HepG2 (cell line): ENCODE measurements around the gene ECE2. TPM values are rescaled to one million over a fixed set of nuclear protein-coding genes. Genes with fewer than 3 reads are reported as not detected.
A peak's percentile ranks its signal among the peaks of the same experiment; 100 is the strongest.

Experiments
- HHEX ChIP-seq: IDR thresholded peaks from 2 replicates; pipeline ENCODE4 v1.6.1; 2016; ENCODE audit warnings: control low read depth
- MXD4 ChIP-seq: IDR thresholded peaks from 2 replicates; pipeline ENCODE4 v1.6.1; 2016; ENCODE audit warnings: mild to moderate bottlenecking, missing biosample characterization, missing genetic modification reagents
- ZFP36 ChIP-seq: fragments of 150-350 bp; IDR thresholded peaks from 2 replicates; pipeline ENCODE4 v1.6.1; 2018; ENCODE audit warnings: borderline replicate concordance, low read length, low read depth; ENCODE audit not compliant: partially characterized antibody
- ZFP41 ChIP-seq: sonication (generic); formaldehyde crosslinking; IDR thresholded peaks from 2 replicates; pipeline ENCODE4 v1.4.0; 2020; ENCODE audit warnings: mild to moderate bottlenecking, missing genetic modification reagents, borderline replicate concordance
- ZNF430 ChIP-seq: sonication (generic); formaldehyde crosslinking; IDR thresholded peaks from 2 replicates; pipeline ENCODE4 v1.9.0; 2021; ENCODE audit warnings: mild to moderate bottlenecking, missing genetic modification reagents
- ZNF547 ChIP-seq: sonication (generic); formaldehyde crosslinking; IDR thresholded peaks from 2 replicates; pipeline ENCODE4 v1.5.1; 2020; ENCODE audit warnings: mild to moderate bottlenecking, missing genetic modification reagents
- ZNF558 ChIP-seq: sonication (generic); formaldehyde crosslinking; IDR thresholded peaks from 2 replicates; pipeline ENCODE4 v1.9.0; 2022; ENCODE audit warnings: mild to moderate bottlenecking, missing genetic modification reagents, borderline replicate concordance
- ZNF7 ChIP-seq: IDR thresholded peaks from 2 replicates; pipeline ENCODE4 v1.6.1; 2016; ENCODE audit warnings: missing biosample characterization, missing genetic modification reagents
- ZNF709 ChIP-seq: sonication (generic); formaldehyde crosslinking; IDR thresholded peaks from 2 replicates; pipeline ENCODE4 v1.5.0; 2020; ENCODE audit warnings: mild to moderate bottlenecking, missing genetic modification reagents
- polyA plus RNA-seq, 8 experiments: library from polyadenylated mRNA; depleted of rRNA in 3 of 8; stranded (reverse) in 7 of 8; unstranded in 1 of 8; fragments of >200 nt; fragmentation: Illumina TruSeq in 4 of 8; extraction: Trizol in 4 of 8; gene quantifications; 2 replicates each; pipeline versions ENCODE4 v1.2.1 to v1.2.3, GENCODE V29; 2011 to 2016; ENCODE audit warnings: low read depth in 4 of 8, missing spikeins in 1 of 8, mixed read lengths in 1 of 8; ENCODE audit not compliant: insufficient read depth in 1 of 8
- total RNA-seq, 5 experiments: library from RNA; depleted of rRNA; stranded (reverse); fragments of >200 nt; fragmentation: Illumina TruSeq; extraction: Trizol; gene quantifications; 2 replicates each; pipeline ENCODE4 v1.2.3, GENCODE V29; 2016; ENCODE audit warnings: low read depth in 1 of 5
- TF ChIP-seq, protein P1 (sequence below), 2 experiments: sonication (generic) in 1 of 2; formaldehyde crosslinking in 1 of 2; IDR thresholded peaks; 2 replicates each; pipeline versions ENCODE4 v1.6.1 to v1.9.0; 2014 to 2022; ENCODE audit warnings: antibody characterized with exemption in 1 of 2, borderline replicate concordance in 1 of 2, inconsistent platforms in 1 of 2, low read depth in 1 of 2, missing genetic modification reagents in 1 of 2
- TF ChIP-seq, protein P2 (sequence below): sonication (generic); formaldehyde crosslinking; IDR thresholded peaks from 2 replicates; pipeline ENCODE4 v1.4.0; 2020; ENCODE audit warnings: missing genetic modification reagents
- TF ChIP-seq, protein P3 (sequence below): sonication (generic); formaldehyde crosslinking; IDR thresholded peaks from 2 replicates; pipeline ENCODE4 v1.4.0; 2020; ENCODE audit warnings: missing genetic modification reagents
- TF ChIP-seq, protein P4 (sequence below): IDR thresholded peaks from 2 replicates; pipeline ENCODE4 v1.6.1; 2016; ENCODE audit warnings: low read depth, control low read depth
- TF ChIP-seq, protein P5 (sequence below): sonication (generic); formaldehyde crosslinking; IDR thresholded peaks from 2 replicates; pipeline ENCODE4 v1.4.0; 2020; ENCODE audit warnings: mild to moderate bottlenecking, missing genetic modification reagents

ECE2 gene
- total and polyA plus RNA-seq, 2 of the 13 experiments (the other 11 are each of a cell fraction or from before 2014, with no cell fraction given): not detected

DNA sequence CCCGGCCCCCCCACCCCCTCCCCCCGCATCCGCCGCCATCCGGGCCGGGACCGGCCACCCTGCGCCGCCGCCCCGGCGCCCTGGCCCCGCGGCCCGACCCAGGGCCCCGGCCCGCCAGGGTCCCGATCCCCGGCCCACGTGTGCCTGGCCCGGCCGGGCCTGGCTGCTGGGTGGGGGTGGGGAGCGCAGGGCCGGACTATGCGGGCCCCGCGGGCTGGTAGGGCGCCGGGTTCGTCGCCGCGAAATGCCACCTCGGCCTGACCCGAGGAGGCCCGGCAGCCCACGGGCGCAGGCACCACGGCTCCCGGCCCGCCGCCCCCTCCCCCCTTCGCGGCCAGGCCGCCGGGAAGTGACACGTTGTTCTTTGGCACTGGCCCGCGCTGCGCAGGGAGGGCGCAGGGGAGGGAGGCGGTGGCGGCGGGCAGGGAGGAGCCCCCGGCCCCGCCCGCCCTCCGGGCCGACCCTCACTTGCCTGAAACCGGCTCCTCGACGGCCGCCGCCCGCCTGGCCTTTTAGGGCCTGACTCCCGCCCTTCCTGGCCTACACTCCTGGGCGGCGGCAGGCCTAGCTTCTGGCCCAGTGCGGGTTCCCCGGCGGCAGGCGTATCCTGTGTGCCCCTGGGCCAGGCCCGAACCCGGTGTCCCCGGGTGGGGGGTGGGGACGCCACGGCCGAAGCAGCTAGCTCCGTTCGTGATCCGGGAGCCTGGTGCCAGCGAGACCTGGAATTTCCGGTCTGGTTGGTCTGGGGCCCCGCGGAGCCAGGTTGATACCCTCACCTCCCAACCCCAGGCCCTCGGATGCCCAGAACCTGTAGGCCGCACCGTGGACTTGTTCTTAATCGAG lies 39.1 kb downstream of the ECE2 start (continued):
- TF ChIP-seq, protein P1, sequence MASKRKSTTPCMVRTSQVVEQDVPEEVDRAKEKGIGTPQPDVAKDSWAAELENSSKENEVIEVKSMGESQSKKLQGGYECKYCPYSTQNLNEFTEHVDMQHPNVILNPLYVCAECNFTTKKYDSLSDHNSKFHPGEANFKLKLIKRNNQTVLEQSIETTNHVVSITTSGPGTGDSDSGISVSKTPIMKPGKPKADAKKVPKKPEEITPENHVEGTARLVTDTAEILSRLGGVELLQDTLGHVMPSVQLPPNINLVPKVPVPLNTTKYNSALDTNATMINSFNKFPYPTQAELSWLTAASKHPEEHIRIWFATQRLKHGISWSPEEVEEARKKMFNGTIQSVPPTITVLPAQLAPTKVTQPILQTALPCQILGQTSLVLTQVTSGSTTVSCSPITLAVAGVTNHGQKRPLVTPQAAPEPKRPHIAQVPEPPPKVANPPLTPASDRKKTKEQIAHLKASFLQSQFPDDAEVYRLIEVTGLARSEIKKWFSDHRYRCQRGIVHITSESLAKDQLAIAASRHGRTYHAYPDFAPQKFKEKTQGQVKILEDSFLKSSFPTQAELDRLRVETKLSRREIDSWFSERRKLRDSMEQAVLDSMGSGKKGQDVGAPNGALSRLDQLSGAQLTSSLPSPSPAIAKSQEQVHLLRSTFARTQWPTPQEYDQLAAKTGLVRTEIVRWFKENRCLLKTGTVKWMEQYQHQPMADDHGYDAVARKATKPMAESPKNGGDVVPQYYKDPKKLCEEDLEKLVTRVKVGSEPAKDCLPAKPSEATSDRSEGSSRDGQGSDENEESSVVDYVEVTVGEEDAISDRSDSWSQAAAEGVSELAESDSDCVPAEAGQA (IDR thresholded peaks at IDR 0.05; ENCODE audit: low read depth): no peak; the same call in 1 of the 2 replicates
- TF ChIP-seq, protein P1 (CRISPR knock-in tag; IDR thresholded peaks at IDR 0.05; ENCODE audit: borderline replicate concordance): peak; percentile 37; the same call in 1 of the 2 replicates
- peak; percentile 61; the same call in 1 of the 2 replicates for TF ChIP-seq ZNF547 (CRISPR knock-in tag)
- TF ChIP-seq ZFP41 (CRISPR knock-in tag): no peak
- TF ChIP-seq, protein P2, sequence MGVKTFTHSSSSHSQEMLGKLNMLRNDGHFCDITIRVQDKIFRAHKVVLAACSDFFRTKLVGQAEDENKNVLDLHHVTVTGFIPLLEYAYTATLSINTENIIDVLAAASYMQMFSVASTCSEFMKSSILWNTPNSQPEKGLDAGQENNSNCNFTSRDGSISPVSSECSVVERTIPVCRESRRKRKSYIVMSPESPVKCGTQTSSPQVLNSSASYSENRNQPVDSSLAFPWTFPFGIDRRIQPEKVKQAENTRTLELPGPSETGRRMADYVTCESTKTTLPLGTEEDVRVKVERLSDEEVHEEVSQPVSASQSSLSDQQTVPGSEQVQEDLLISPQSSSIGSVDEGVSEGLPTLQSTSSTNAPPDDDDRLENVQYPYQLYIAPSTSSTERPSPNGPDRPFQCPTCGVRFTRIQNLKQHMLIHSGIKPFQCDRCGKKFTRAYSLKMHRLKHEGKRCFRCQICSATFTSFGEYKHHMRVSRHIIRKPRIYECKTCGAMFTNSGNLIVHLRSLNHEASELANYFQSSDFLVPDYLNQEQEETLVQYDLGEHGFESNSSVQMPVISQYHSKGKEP: no peak
- TF ChIP-seq, protein P3, sequence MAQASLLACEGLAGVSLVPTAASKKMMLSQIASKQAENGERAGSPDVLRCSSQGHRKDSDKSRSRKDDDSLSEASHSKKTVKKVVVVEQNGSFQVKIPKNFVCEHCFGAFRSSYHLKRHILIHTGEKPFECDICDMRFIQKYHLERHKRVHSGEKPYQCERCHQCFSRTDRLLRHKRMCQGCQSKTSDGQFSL (CRISPR knock-in tag): peak; percentile 31; the same call in 1 of the 2 replicates
- TF ChIP-seq, protein P4, sequence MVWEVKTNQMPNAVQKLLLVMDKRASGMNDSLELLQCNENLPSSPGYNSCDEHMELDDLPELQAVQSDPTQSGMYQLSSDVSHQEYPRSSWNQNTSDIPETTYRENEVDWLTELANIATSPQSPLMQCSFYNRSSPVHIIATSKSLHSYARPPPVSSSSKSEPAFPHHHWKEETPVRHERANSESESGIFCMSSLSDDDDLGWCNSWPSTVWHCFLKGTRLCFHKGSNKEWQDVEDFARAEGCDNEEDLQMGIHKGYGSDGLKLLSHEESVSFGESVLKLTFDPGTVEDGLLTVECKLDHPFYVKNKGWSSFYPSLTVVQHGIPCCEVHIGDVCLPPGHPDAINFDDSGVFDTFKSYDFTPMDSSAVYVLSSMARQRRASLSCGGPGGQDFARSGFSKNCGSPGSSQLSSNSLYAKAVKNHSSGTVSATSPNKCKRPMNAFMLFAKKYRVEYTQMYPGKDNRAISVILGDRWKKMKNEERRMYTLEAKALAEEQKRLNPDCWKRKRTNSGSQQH: no peak
- TF ChIP-seq, protein P5, sequence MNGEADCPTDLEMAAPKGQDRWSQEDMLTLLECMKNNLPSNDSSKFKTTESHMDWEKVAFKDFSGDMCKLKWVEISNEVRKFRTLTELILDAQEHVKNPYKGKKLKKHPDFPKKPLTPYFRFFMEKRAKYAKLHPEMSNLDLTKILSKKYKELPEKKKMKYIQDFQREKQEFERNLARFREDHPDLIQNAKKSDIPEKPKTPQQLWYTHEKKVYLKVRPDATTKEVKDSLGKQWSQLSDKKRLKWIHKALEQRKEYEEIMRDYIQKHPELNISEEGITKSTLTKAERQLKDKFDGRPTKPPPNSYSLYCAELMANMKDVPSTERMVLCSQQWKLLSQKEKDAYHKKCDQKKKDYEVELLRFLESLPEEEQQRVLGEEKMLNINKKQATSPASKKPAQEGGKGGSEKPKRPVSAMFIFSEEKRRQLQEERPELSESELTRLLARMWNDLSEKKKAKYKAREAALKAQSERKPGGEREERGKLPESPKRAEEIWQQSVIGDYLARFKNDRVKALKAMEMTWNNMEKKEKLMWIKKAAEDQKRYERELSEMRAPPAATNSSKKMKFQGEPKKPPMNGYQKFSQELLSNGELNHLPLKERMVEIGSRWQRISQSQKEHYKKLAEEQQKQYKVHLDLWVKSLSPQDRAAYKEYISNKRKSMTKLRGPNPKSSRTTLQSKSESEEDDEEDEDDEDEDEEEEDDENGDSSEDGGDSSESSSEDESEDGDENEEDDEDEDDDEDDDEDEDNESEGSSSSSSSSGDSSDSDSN (CRISPR knock-in tag): peak; percentile 43; the same call in 1 of the 2 replicates
- TF ChIP-seq HHEX (CRISPR knock-in tag): no peak
- TF ChIP-seq MXD4 (CRISPR knock-in tag): no peak
- TF ChIP-seq ZFP36: no peak
- peak; percentile 75; the same call in 1 of the 2 replicates for TF ChIP-seq ZNF430 (CRISPR knock-in tag)
- no peak for TF ChIP-seq ZNF7
- TF ChIP-seq ZNF709 (CRISPR knock-in tag): 0 out of 2 replicates have a peak, but pooled peaks have one; percentile 46
- no peak for TF ChIP-seq ZNF558 (CRISPR knock-in tag)
